ENCODE data around the gene HK3. TPM values are rescaled to one million over a fixed set of nuclear protein-coding genes. Genes with fewer than 3 reads are reported as not detected.

Gene HK3
- total RNA-seq, 1 experiment from 2014 or later = 0.17 TPM

GRCh38 chr5:176875014-176875550 is 24.1 kb downstream of the HK3 start (continued):
- TF ChIP-seq, protein P1, sequence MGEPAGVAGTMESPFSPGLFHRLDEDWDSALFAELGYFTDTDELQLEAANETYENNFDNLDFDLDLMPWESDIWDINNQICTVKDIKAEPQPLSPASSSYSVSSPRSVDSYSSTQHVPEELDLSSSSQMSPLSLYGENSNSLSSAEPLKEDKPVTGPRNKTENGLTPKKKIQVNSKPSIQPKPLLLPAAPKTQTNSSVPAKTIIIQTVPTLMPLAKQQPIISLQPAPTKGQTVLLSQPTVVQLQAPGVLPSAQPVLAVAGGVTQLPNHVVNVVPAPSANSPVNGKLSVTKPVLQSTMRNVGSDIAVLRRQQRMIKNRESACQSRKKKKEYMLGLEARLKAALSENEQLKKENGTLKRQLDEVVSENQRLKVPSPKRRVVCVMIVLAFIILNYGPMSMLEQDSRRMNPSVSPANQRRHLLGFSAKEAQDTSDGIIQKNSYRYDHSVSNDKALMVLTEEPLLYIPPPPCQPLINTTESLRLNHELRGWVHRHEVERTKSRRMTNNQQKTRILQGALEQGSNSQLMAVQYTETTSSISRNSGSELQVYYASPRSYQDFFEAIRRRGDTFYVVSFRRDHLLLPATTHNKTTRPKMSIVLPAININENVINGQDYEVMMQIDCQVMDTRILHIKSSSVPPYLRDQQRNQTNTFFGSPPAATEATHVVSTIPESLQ (CRISPR knock-in tag; IDR thresholded peaks at IDR 0.05) = no peak
- TF ChIP-seq PRRX2 (CRISPR knock-in tag; IDR thresholded peaks at IDR 0.05) (no peak), EMX1 (CRISPR knock-in tag; IDR thresholded peaks at IDR 0.05) (no peak), ZMAT4 (CRISPR knock-in tag; IDR thresholded peaks at IDR 0.05) (no peak), JAZF1 (CRISPR knock-in tag; IDR thresholded peaks at IDR 0.05) (no peak), FOXJ3 (CRISPR knock-in tag; IDR thresholded peaks at IDR 0.05; ENCODE audit: borderline replicate concordance) (no peak)

DNA sequence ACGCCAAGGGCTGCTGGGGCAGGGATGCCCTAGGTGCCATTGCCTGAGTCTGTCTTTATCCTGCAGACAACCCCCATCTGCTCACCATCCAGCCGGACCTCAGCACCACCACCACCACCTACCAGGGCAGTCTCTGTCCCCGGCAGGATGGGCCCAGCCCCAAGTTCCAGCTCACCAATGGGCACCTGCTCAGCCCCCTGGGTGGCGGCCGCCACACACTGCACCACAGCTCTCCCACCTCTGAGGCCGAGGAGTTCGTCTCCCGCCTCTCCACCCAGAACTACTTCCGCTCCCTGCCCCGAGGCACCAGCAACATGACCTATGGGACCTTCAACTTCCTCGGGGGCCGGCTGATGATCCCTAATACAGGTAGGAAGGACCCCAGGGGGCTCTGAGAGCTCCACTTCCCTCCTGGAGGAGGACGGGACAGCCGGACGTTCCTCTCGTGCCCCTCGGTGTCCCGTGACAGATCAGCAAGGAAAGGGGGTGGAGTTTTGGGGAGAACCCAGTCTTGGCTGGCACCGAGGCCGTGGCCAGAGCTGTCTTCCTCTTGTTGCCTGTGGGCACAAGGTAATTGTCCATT is 24.9 kb downstream of the HK3 start:
- Mint-ChIP-seq H3K27ac (no peak overlapping the region), H3K4me3 (no peak overlapping the region), H3K9me3 (no peaks in the 10 kb centered on the region), H3K4me1 (peaks cover 3% of the 10 kb centered on the region; the same call in 1 of the 2 replicates), H3K27me3 (ENCODE audit: low read depth) (no peaks in the 10 kb centered on the region), H3K36me3 (no peaks in the 10 kb centered on the region)
- TF ChIP-seq NFE2L1 (CRISPR knock-in tag; IDR thresholded peaks at IDR 0.05) (no peak), CBFB (CRISPR knock-in tag; IDR thresholded peaks at IDR 0.05; ENCODE audit: low read depth) (no peak), ZNF416 (CRISPR knock-in tag; IDR thresholded peaks at IDR 0.05) (no peak), ARID4B (CRISPR knock-in tag; IDR thresholded peaks at IDR 0.05; ENCODE audit: borderline replicate concordance) (no peak), ETV6 (CRISPR knock-in tag; IDR thresholded peaks at IDR 0.05) (no peak), GABPB1 (CRISPR knock-in tag; IDR thresholded peaks at IDR 0.05) (no peak), RORB (CRISPR knock-in tag; IDR thresholded peaks at IDR 0.05) (no peak), TEAD4 (CRISPR knock-in tag; IDR thresholded peaks at IDR 0.05) (no peak), NFYB (CRISPR knock-in tag; conservative IDR thresholded peaks at IDR 0.05; ENCODE audit: low read depth) (no peak), OVOL2 (CRISPR knock-in tag; IDR thresholded peaks at IDR 0.05; ENCODE audit: borderline replicate concordance) (no peak), ZNF317 (CRISPR knock-in tag; IDR thresholded peaks at IDR 0.05; ENCODE audit: borderline replicate concordance, low read depth) (no peak)
- TF ChIP-seq, protein P2, sequence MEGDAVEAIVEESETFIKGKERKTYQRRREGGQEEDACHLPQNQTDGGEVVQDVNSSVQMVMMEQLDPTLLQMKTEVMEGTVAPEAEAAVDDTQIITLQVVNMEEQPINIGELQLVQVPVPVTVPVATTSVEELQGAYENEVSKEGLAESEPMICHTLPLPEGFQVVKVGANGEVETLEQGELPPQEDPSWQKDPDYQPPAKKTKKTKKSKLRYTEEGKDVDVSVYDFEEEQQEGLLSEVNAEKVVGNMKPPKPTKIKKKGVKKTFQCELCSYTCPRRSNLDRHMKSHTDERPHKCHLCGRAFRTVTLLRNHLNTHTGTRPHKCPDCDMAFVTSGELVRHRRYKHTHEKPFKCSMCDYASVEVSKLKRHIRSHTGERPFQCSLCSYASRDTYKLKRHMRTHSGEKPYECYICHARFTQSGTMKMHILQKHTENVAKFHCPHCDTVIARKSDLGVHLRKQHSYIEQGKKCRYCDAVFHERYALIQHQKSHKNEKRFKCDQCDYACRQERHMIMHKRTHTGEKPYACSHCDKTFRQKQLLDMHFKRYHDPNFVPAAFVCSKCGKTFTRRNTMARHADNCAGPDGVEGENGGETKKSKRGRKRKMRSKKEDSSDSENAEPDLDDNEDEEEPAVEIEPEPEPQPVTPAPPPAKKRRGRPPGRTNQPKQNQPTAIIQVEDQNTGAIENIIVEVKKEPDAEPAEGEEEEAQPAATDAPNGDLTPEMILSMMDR (IDR thresholded peaks at IDR 0.05) = no peak
- TF ChIP-seq, protein P3, sequence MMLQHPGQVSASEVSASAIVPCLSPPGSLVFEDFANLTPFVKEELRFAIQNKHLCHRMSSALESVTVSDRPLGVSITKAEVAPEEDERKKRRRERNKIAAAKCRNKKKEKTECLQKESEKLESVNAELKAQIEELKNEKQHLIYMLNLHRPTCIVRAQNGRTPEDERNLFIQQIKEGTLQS (CRISPR knock-in tag; conservative IDR thresholded peaks at IDR 0.05) = no peak
- TF ChIP-seq, protein P4, sequence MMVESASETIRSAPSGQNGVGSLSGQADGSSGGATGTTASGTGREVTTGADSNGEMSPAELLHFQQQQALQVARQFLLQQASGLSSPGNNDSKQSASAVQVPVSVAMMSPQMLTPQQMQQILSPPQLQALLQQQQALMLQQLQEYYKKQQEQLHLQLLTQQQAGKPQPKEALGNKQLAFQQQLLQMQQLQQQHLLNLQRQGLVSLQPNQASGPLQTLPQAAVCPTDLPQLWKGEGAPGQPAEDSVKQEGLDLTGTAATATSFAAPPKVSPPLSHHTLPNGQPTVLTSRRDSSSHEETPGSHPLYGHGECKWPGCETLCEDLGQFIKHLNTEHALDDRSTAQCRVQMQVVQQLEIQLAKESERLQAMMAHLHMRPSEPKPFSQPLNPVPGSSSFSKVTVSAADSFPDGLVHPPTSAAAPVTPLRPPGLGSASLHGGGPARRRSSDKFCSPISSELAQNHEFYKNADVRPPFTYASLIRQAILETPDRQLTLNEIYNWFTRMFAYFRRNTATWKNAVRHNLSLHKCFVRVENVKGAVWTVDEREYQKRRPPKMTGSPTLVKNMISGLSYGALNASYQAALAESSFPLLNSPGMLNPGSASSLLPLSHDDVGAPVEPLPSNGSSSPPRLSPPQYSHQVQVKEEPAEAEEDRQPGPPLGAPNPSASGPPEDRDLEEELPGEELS (CRISPR knock-in tag; IDR thresholded peaks at IDR 0.05) = no peak
- ChIA-PET CTCF (interaction anchor here (1.2 to 3.0 kb wide), 5 partner anchors 11 to 214 kb away, joined by 3 to 20 read pairs (median 4); no protein-coding TSS in a partner anchor), POLR2A (no interaction called here)
- no peak for DNase-seq (ENCODE audit: low spot score)
- no peak for ATAC-seq

All from WTC11 (cell line).